Hair follicle dermal papilla cell (primary cell): ENCODE measurements around the gene FAT2. TPM values are rescaled to one million over a fixed set of nuclear protein-coding genes. Genes with fewer than 3 reads are reported as not detected.

Experiments used
- total RNA-seq: library from RNA; depleted of rRNA; stranded (reverse); fragments of >200 nt; gene quantifications from 2 replicates; pipeline ENCODE4 v1.2.3, GENCODE V29; 2012

FAT2 gene, protein sequence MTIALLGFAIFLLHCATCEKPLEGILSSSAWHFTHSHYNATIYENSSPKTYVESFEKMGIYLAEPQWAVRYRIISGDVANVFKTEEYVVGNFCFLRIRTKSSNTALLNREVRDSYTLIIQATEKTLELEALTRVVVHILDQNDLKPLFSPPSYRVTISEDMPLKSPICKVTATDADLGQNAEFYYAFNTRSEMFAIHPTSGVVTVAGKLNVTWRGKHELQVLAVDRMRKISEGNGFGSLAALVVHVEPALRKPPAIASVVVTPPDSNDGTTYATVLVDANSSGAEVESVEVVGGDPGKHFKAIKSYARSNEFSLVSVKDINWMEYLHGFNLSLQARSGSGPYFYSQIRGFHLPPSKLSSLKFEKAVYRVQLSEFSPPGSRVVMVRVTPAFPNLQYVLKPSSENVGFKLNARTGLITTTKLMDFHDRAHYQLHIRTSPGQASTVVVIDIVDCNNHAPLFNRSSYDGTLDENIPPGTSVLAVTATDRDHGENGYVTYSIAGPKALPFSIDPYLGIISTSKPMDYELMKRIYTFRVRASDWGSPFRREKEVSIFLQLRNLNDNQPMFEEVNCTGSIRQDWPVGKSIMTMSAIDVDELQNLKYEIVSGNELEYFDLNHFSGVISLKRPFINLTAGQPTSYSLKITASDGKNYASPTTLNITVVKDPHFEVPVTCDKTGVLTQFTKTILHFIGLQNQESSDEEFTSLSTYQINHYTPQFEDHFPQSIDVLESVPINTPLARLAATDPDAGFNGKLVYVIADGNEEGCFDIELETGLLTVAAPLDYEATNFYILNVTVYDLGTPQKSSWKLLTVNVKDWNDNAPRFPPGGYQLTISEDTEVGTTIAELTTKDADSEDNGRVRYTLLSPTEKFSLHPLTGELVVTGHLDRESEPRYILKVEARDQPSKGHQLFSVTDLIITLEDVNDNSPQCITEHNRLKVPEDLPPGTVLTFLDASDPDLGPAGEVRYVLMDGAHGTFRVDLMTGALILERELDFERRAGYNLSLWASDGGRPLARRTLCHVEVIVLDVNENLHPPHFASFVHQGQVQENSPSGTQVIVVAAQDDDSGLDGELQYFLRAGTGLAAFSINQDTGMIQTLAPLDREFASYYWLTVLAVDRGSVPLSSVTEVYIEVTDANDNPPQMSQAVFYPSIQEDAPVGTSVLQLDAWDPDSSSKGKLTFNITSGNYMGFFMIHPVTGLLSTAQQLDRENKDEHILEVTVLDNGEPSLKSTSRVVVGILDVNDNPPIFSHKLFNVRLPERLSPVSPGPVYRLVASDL (N-terminal part only)
- 6.6 and 21.9 TPM in 2 replicates for total RNA-seq

DNA sequence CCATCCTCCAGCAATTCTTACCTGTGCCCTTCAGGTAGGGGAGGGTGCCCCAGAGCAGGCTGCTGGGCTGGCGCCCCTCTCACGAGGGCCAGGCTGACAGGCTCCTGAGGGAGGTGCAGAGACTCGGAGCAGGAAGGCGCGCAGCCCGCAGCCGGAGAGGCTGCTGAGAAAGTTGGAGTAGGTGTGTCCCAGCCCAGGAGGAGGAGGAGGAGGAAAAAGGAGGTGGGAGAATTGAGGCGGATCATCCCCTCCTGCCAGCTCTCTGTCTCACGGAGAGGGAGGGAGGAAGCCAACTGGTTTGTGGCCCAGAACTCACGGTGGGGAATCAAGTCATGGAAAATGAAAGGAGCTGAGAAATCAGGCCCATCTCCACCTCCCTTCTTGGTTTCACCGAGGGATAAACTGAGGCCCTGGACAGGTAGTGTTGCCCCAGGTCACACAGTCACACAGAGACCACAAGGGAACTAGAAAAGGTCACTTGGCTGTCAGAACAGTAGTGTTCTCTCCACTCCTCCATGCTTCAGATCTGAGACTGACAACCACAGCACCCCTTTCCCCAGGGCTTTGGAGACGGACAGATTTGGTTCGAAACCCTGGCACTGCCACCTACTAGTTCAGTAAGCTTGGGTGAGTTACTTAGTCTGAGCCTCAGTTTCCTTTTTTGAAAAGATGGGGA, at the start of gene FAT2:
FAT2 (minus strand) TSS at position 188 of the 676 bp plus-strand sequence. CDS start 22,400 bp downstream, outside the sequence.

Other genes starting within 250 kb of the FAT2 start
- gene SLC36A2, start 243.8 kb downstream of the FAT2 start, total RNA-seq = not detected in 2 replicates
- gene SLC36A1, start 143.7 kb downstream of the FAT2 start, total RNA-seq = 19.1 and 23.7 TPM in 2 replicates
- 1,179 and 1,844 TPM in 2 replicates for gene SPARC, start 95.6 kb upstream of the FAT2 start, total RNA-seq
- gene ATOX1, start 167.3 kb upstream of the FAT2 start, total RNA-seq = 30.5 and 35.6 TPM in 2 replicates
- 190 and 214 TPM in 2 replicates for gene G3BP1, start 180.6 kb upstream of the FAT2 start, total RNA-seq